SW480 (cell line): ENCODE data around the gene FEZF1.

ENCODE experiments used
- DNase-seq: peaks from one replicate; pipeline ENCODE4 v3.0.0-alpha.2; 2016; ENCODE audit warnings: low spot score

FEZF1 gene

DNA sequence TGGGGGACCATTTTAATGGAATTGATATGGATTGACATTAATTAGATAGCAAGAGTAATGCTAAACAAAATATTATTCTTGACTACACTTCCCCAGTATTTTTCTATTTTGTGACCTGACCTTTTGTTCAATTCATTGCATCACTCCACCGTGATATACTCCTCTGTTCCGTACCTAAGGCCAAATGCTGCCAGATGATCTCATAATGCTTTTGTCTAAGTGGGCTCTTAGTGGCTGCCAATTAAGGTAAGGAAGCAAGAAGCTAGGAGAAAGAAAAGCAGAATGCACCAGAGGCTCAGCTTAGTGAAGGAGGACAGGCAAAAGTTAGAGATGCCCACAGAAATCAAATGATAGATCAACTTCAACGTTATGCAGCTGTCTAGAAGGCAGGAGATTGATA, 36.4 kb downstream of the FEZF1 start:
- no peak for DNase-seq

DNA sequence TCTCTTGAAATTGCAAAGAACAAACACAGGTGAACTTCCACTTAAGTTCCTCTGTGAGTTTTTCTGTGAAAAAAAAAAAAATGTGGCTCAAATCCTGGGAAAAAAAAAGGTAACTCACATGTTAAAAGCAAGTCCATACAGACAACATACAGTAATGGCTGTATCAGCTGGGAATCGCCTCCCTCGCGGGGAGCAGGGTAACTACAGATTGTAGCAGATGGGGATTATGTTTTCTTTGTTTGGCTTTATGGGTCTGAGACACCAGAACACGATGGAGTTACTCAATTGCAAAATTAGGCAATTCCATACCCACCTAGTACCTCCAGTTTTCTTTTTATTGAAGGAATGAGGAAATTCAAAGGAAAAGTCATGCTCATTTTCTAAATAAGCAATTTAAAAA, 42.3 kb downstream of the FEZF1 start:
- no peak for DNase-seq

DNA sequence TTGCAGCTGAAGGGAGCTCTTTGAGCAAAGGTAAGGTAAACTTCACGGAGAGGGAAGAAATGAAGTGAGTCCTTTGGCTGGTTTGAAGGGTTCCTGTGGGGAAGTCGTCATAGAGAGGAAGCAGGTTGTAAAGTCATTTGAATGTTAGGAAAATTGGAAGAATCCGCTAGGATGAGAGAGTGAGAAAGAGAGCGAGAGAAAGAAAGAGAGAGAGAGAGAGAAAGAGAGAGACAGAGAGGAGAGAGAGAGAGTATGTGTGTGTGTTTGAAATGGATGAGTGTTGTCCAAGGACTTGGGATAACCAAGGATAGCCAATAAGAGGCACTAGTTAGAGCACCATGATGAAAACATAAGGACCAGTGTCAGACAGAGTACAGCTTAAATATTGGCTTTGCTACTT, 43.1 kb downstream of the FEZF1 start:
- no peak for DNase-seq

DNA sequence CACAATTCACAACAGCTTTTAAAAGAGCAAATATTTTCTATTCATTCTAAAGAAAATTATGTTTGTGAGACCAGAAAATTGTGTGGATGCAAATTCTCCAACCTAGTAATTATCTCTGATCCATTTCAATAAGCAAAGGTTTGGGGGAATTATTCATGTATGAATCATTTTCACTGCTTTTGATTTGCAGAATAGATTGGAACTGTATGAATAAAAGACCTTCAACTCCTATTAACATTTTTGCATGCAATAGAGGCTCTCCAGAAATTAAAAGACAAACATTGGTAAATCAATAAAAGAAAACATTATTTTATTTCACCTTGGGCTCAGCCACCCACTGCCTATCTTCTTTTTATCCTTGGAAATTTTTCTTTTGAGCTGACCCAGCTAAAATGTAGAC, 43.5 kb downstream of the FEZF1 start:
- DNase-seq, result no peak

DNA sequence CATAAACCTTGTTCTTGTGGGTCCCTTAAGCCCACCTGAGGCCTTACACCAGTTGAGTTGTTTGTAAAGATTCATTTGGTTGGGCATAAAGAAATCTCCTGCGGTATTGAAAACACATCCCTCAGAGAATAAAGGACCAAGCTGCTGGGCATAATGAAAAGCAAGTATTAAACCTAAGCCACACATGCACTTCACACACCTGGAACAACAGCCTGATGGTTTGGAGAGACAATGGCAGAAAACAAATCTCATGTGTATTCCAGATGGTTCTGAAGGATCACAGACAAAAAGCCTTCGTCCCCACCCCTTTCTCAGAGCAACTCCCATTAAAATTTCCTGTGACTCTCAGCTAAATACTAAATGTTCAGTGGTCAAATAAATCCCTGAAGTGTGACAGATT, 44.2 kb downstream of the FEZF1 start:
- DNase-seq, result no peak

DNA sequence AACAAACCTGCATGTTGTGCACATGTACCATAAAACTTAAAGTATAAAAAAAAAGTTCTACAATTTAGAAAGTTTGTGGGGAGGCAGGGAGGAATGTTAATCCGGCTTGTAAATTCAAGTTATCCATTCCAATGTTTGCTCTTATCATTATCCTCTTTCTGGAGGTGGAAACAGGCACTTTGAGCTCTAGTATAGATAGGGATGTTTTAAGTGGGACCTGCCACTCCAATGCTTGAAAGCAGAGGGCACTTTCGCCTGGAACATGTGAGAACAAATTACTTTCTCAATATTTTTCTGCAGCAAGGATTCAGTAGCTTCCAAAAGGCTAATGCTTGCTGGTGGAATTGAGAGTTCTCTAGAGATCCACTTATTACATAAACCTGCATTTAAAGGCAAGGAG, 45.6 kb downstream of the FEZF1 start:
- no peak for DNase-seq

DNA sequence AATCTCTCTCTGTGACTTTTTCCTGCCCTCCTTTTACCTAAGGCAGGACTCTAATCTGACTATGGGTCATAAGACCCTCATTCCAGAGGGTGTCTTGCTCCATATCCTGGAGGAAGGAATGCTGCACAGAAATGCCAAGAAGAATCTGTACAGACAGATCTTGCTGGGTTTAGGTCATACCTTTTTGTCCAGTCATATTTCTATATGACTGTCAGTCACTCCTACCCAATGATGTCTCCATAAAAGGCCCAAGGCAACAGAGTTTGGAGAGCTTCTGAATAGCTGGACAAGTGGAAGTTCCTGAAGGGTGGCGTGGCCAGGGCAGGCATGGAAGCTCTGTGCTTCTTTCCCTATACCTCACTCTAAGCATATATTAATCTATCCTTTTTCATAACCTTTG, 47.5 kb downstream of the FEZF1 start:
- no peak for DNase-seq

DNA sequence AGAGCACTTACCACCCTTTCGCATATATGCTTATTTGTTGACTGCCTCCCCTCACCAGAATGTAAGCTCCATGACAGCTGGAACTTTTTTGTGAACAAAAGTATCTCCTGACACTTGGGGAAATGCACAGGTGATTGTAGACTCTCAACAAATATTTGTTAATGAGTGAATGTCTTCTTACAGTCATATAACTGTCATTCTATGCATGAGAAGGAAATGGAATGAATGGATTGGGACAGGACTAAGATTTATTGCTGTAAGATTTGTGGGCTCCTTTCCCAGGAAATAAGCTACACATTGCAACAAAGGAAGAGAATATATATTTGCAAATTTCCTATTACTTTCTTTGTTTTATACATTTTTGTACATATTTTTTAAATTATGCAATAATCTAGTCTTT, 48.5 kb downstream of the FEZF1 start:
- DNase-seq, result no peak

DNA sequence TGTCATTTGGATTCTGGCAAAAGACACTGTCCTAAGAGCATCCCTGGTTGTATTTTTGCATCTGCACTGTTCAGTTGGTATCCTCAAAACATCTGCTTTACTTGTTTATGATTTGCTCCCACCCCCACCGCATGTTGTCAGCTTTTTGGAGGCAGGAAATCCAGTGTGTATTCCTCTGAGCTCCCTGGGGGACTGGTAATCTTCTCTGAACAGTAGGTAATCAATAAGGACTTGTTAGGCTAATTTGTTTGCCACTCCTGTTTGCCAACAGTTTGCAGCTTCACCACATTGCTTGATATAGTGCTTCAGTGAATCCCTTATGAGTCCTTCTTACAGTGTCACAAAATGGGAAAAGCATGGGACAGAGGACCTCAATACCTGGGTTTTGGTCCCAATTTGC, 49.1 kb downstream of the FEZF1 start:
- no peak for DNase-seq
